ENCODE measurements around the gene OR3A1.
"Not testable (repeated sequence)": the region's sequence is repeated elsewhere in the genome, so short reads cannot be mapped to it uniquely, and the experiment has no call there.

Gene OR3A1

GRCh38 chr17:3298260-3298659 lies at the start of gene OR3A1:
TSS of gene OR3A1 (minus strand) at chr17:3298360. CDS start at chr17:3292582, 5,778 bp downstream.
- no peak for DNase-seq (ENCODE audit: low spot score)

DNA sequence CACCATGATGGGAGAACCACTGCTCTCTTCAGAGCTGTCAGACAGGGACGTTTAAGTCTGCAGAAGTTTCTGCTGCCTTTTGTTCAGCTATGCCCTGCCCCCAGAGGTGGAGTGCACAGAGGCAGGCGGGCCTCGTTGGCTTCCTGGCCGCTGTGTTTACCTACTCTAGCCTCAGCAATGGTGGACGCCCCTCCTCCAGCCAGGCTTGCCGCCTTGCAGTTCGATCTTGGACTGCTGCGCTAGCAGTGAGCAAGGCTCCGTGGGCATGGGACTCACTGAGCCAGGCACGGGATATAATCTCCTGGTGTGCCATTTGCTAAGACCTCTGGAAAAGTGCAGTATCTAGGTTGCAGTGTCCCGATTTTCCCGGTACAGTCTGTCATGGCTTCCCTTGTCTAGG lies 44.6 kb upstream of the OR3A1 start:
- DNase-seq (ENCODE audit: low spot score) = not testable (repeated sequence)

GRCh38 chr17:3335876-3336275 lies 37.7 kb upstream of the OR3A1 start:
- no peak for DNase-seq (ENCODE audit: low spot score)

DNA sequence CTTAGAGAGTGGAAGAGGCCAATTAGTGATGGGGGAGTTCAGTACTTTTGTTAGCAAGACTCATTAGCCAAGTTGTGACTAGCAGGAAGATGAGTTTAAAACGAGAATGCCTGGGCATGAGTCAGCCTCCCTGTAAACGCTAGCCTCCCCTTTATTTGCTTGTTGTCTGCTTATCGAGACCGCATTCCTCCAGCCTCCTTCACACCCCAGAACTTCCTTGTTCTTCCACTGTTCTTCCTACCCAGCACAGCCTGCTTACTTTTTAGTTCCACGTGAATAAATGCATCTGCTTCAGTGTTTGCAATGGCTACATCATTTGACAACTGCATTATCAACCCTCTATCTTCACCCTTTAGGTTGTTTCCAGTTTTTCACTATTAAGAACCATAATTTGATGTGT lies 20.2 kb upstream of the OR3A1 start:
- no peak for DNase-seq (ENCODE audit: low spot score)

- no peak for DNase-seq (ENCODE audit: low spot score)
Observed at GRCh38 chr17:3316836-3317235, 18.7 kb upstream of the OR3A1 start.

DNA sequence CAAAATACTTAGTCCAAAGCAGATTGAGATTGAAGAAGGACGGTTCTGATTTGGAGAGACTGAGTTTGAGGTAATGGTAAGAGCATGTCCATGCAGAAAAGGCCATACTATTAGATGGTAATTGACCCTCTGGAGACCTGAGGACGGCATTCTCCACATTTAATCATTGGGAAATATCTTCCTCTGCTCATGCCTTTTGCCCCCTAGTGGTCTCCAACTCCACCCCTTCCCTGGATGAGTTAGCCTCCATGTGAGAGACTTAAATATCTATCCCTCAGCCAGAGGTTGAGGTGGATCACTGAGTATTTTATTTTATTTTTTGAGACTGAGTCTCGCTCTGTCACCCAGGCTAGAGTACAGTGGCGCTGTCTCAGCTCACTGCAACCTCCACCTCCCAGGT lies 10.4 kb upstream of the OR3A1 start:
- no peak for DNase-seq (ENCODE audit: low spot score)

- DNase-seq (ENCODE audit: low spot score) = no peak
Observed at GRCh38 chr17:3295632-3296031, 2.5 kb downstream of the OR3A1 start.

- not testable (repeated sequence) for DNase-seq (ENCODE audit: low spot score)
Observed at GRCh38 chr17:3293548-3293947, 4.6 kb downstream of the OR3A1 start.

DNA sequence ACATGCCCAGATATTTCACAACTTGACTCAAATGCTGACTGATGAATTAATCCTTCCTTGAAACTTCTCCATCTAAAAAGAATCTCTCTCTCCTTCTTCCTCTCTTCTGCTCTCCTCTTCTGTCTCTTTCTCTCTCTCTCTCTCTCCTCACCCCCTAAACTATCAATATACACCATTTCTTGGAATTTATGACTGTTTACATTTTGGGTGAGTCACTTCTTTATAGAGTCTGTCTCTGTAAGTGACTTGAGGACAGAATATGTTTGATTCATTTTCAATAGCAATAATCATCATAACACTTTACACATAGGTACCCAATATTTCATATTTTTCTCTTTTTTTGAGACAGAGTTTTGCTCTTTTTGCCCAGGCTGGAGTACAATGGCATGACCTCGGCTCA lies 15.3 kb downstream of the OR3A1 start:
- DNase-seq (ENCODE audit: low spot score) = no peak

DNA sequence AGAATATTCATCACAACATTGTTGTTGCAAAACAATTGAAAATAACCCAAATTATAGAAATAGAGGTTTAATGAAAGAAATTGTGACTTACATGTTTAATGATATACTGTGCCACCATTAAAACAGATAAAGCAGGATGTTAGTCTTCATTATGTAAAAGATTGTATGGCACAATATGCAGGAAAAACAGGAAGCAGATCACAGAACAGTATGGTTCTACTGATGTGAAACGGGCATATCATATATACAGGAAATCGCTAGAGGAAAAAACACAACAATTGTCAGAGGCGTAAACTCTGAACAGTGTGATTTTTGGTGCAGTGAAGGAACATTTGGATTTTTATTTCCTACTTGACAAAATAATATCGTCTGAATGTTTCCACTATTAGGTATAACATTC lies 22.0 kb downstream of the OR3A1 start:
- DNase-seq (ENCODE audit: low spot score) = no peak

- no peak for DNase-seq (ENCODE audit: low spot score)
Observed at GRCh38 chr17:3271072-3271848, 26.9 kb downstream of the OR3A1 start.

- no peak for DNase-seq (ENCODE audit: low spot score)
Observed at GRCh38 chr17:3260600-3260999, 37.6 kb downstream of the OR3A1 start.

DNA sequence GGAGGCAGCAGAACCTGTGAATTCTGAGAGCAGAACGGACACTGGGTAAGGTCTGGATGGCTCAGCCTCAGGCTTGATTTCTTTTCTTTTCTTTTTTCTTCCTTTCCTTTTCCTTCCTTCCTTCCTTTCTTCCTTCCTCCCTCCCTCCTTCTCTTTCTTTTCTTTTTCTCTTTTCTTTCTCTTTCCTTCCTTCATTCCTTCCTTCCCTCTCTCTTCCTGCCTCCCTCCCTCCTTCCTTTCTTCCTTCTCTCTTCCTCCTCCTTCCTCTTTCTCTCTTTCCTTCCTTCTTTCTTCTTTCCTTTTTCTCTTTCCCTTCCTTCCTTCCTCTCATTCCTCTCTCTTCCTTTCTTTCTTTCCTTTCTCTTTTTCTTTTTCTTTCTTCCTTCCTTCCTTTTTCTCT lies 38.0 kb downstream of the OR3A1 start:
- DNase-seq (ENCODE audit: low spot score) = no peak

- DNase-seq (ENCODE audit: low spot score) = no peak
Observed at GRCh38 chr17:3256575-3256974, 41.6 kb downstream of the OR3A1 start.

GRCh38 chr17:3249013-3249412 lies 49.1 kb downstream of the OR3A1 start:
- DNase-seq (ENCODE audit: low spot score) = not testable (repeated sequence)

DNA sequence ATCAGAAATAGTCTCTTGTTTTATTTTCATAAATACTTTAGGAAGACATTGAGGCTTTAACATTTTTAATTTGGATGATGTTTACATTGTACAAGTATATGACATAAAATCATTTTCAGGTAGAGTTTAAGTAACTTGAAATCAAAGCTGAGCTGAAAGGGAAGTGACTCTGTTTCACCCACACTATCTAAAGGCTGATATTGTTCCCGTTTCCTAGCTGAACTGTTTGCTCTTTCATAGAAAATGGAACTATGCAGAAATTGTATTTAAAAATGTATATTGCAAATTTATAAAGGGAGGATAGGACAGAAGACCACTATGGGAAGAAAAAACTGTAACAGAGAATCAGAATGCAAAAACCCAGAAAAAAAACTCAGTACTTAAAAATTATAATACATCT lies 53.3 kb downstream of the OR3A1 start:
- DNase-seq (ENCODE audit: low spot score) = not testable (repeated sequence)

- DNase-seq (ENCODE audit: low spot score) = not testable (repeated sequence)
Observed at GRCh38 chr17:3241044-3241443, 57.1 kb downstream of the OR3A1 start.

Data from AG08396 (cell line).